Measurements from ENCODE around the gene RAP1A. TPM values are rescaled to one million over a fixed set of nuclear protein-coding genes. Genes with fewer than 3 reads are reported as not detected.

RAP1A gene
- polyA plus RNA-seq, 1 of the 3 experiments (the other 2 are of a cell fraction) = 17.7 TPM

DNA sequence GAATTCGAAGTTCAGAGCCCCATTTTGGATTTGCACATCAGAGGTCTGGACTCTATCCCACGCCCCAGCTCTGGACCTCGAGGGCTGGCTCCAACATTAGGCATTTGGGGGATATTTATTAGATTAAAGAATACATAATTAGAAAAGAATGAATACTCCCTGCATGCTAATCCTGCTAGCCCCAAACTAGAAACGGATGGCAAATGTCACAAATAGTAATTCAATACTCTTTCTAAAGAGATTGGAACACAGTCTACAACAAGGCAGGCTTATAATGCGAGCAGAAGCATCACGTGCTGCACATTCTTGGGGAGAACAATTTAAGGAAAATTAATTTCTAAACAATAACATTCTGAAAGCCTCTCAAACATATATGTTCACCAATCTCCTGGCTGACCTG lies 27.7 kb upstream of the RAP1A start:
- DNase-seq = no peak
- ChIA-PET POLR2A (interaction anchor here (1.5 kb wide), 1 partner anchor 27 kb away, joined by 4 read pairs; no protein-coding TSS in a partner anchor), CTCF (interaction anchor here (1.2 to 3.5 kb wide), 3 partner anchors 12 to 84 kb away, joined by 3 to 15 read pairs (median 4); no protein-coding TSS in a partner anchor)
- H3K9me2 ChIP-seq = no peaks in the 10 kb centered on the region
- no peaks in the 10 kb centered on the region for H3K9me3 ChIP-seq
- H3K4me3 ChIP-seq (ENCODE audit: low read depth in 2 of 2, low read length in 1 of 2) = no peak overlapping the region
- H3K4me1 ChIP-seq (ENCODE audit: control insufficient read depth in 1 of 2, insufficient read depth in 2 of 2, low read depth in 1 of 2, low read length in 1 of 2) = peaks cover 16 to 17% of the 10 kb centered on the region in 2 experiments; a peak in 3 of 4 replicates
- H3K27ac ChIP-seq (ENCODE audit: low read depth in 2 of 2, low read length in 1 of 2) = peak overlapping the region; percentile 49 to 53; a peak in 3 of 4 replicates
- peaks cover 10% of the 10 kb centered on the region for H3F3A ChIP-seq (replicated peaks; ENCODE audit: insufficient read depth)
- 48% methylated on average over 6 of the region's 6 CpGs for WGBS (ENCODE audit: low lambda C conversion rate)
- TF ChIP-seq, protein P1, sequence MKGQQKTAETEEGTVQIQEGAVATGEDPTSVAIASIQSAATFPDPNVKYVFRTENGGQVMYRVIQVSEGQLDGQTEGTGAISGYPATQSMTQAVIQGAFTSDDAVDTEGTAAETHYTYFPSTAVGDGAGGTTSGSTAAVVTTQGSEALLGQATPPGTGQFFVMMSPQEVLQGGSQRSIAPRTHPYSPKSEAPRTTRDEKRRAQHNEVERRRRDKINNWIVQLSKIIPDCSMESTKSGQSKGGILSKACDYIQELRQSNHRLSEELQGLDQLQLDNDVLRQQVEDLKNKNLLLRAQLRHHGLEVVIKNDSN (IDR thresholded peaks at IDR 0.05; ENCODE audit: borderline replicate concordance, low read depth) = no peak
- TF ChIP-seq, protein P2, sequence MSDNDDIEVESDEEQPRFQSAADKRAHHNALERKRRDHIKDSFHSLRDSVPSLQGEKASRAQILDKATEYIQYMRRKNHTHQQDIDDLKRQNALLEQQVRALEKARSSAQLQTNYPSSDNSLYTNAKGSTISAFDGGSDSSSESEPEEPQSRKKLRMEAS (IDR thresholded peaks at IDR 0.05; ENCODE audit: low read depth) = no peak
- no peak for TF ChIP-seq RCOR1 (IDR thresholded peaks at IDR 0.05; ENCODE audit: low read length)
- TF ChIP-seq, protein P3, sequence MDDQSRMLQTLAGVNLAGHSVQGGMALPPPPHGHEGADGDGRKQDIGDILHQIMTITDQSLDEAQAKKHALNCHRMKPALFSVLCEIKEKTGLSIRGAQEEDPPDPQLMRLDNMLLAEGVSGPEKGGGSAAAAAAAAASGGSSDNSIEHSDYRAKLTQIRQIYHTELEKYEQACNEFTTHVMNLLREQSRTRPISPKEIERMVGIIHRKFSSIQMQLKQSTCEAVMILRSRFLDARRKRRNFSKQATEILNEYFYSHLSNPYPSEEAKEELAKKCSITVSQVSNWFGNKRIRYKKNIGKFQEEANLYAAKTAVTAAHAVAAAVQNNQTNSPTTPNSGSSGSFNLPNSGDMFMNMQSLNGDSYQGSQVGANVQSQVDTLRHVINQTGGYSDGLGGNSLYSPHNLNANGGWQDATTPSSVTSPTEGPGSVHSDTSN (IDR thresholded peaks at IDR 0.05) = no peak
- TF ChIP-seq NRF1 (IDR thresholded peaks at IDR 0.05; ENCODE audit: low read depth, low read length) = no peak
- no peak for TF ChIP-seq GATA2 (CRISPR knock-in tag; IDR thresholded peaks at IDR 0.05)
- TF ChIP-seq, protein P4, sequence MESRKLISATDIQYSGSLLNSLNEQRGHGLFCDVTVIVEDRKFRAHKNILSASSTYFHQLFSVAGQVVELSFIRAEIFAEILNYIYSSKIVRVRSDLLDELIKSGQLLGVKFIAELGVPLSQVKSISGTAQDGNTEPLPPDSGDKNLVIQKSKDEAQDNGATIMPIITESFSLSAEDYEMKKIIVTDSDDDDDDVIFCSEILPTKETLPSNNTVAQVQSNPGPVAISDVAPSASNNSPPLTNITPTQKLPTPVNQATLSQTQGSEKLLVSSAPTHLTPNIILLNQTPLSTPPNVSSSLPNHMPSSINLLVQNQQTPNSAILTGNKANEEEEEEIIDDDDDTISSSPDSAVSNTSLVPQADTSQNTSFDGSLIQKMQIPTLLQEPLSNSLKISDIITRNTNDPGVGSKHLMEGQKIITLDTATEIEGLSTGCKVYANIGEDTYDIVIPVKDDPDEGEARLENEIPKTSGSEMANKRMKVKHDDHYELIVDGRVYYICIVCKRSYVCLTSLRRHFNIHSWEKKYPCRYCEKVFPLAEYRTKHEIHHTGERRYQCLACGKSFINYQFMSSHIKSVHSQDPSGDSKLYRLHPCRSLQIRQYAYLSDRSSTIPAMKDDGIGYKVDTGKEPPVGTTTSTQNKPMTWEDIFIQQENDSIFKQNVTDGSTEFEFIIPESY (IDR thresholded peaks at IDR 0.05; ENCODE audit: borderline replicate concordance, low read depth) = no peak
- TF ChIP-seq FOXM1 (IDR thresholded peaks at IDR 0.05; ENCODE audit: low read depth) = no peak
- TF ChIP-seq SMC3 (IDR thresholded peaks at IDR 0.05; ENCODE audit: low read depth, low read length) = no peak
- TF ChIP-seq, protein P5, sequence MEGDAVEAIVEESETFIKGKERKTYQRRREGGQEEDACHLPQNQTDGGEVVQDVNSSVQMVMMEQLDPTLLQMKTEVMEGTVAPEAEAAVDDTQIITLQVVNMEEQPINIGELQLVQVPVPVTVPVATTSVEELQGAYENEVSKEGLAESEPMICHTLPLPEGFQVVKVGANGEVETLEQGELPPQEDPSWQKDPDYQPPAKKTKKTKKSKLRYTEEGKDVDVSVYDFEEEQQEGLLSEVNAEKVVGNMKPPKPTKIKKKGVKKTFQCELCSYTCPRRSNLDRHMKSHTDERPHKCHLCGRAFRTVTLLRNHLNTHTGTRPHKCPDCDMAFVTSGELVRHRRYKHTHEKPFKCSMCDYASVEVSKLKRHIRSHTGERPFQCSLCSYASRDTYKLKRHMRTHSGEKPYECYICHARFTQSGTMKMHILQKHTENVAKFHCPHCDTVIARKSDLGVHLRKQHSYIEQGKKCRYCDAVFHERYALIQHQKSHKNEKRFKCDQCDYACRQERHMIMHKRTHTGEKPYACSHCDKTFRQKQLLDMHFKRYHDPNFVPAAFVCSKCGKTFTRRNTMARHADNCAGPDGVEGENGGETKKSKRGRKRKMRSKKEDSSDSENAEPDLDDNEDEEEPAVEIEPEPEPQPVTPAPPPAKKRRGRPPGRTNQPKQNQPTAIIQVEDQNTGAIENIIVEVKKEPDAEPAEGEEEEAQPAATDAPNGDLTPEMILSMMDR (IDR thresholded peaks at IDR 0.05) = no peak
- TF ChIP-seq NFIC (IDR thresholded peaks at IDR 0.05; ENCODE audit: borderline replicate concordance) = no peak
- no peak for TF ChIP-seq GABPA (IDR thresholded peaks at IDR 0.05; ENCODE audit: low read depth)
- TF ChIP-seq EZH2phosphoT487 (IDR thresholded peaks at IDR 0.05; ENCODE audit: borderline replicate concordance, low read depth) = no peak
- TF ChIP-seq, protein P6, sequence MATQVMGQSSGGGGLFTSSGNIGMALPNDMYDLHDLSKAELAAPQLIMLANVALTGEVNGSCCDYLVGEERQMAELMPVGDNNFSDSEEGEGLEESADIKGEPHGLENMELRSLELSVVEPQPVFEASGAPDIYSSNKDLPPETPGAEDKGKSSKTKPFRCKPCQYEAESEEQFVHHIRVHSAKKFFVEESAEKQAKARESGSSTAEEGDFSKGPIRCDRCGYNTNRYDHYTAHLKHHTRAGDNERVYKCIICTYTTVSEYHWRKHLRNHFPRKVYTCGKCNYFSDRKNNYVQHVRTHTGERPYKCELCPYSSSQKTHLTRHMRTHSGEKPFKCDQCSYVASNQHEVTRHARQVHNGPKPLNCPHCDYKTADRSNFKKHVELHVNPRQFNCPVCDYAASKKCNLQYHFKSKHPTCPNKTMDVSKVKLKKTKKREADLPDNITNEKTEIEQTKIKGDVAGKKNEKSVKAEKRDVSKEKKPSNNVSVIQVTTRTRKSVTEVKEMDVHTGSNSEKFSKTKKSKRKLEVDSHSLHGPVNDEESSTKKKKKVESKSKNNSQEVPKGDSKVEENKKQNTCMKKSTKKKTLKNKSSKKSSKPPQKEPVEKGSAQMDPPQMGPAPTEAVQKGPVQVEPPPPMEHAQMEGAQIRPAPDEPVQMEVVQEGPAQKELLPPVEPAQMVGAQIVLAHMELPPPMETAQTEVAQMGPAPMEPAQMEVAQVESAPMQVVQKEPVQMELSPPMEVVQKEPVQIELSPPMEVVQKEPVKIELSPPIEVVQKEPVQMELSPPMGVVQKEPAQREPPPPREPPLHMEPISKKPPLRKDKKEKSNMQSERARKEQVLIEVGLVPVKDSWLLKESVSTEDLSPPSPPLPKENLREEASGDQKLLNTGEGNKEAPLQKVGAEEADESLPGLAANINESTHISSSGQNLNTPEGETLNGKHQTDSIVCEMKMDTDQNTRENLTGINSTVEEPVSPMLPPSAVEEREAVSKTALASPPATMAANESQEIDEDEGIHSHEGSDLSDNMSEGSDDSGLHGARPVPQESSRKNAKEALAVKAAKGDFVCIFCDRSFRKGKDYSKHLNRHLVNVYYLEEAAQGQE (IDR thresholded peaks at IDR 0.05; ENCODE audit: low read depth, low read length) = no peak
- no peak for TF ChIP-seq FOSL2 (IDR thresholded peaks at IDR 0.05; ENCODE audit: borderline replicate concordance, low read depth)
- no peak for TF ChIP-seq JUND (IDR thresholded peaks at IDR 0.05)
- TF ChIP-seq ELF1 (IDR thresholded peaks at IDR 0.05) = no peak
- H3K4me2 ChIP-seq = no peak overlapping the region
- H3K9ac ChIP-seq = no peak overlapping the region
- H4K20me1 ChIP-seq (ENCODE audit: insufficient read depth) = no peaks in the 10 kb centered on the region
- peak overlapping the region; percentile 50; the same call in 1 of the 2 replicates for H2AFZ ChIP-seq (ENCODE audit: low read depth)
- peaks cover 0 to 4% of the 10 kb centered on the region in 2 experiments for H3K36me3 ChIP-seq (replicated peaks in 1 of 2; ENCODE audit: control insufficient read depth in 1 of 2, insufficient read depth in 2 of 2, low read length in 1 of 2)
- H3K27me3 ChIP-seq (ENCODE audit: insufficient read depth) = no peaks in the 10 kb centered on the region
- H3K79me2 ChIP-seq (ENCODE audit: insufficient read depth) = no peaks in the 10 kb centered on the region
